NCI-H446 treated with DMSO at 0.1 percent for 48 hours (cell line): Measurements from ENCODE around the gene ALPK1.

Experiments used
- DNase-seq: peaks from one replicate; lab custom pipeline; 2025; lab: John Stamatoyannopoulos, UW

The ALPK1 gene

DNA sequence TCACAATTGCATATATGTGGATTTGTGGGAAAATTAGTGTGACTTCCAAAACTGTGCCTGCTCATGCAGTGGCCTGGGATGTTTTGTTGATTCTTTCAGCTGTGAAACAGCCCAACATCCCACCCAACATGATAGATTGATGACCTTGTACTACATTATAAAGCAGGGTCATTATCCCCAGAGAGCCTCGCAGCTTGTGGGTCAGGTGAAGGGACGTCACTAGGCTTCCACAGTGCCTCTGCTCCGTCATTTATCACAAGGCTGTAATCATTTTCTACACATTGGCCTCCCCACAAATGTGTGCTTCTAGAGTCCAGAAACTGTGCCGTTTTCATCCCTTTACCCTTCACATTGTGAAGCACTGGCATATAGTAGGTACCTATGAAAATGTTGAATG lies 31.6 kb downstream of the ALPK1 start:
- no peak for DNase-seq

DNA sequence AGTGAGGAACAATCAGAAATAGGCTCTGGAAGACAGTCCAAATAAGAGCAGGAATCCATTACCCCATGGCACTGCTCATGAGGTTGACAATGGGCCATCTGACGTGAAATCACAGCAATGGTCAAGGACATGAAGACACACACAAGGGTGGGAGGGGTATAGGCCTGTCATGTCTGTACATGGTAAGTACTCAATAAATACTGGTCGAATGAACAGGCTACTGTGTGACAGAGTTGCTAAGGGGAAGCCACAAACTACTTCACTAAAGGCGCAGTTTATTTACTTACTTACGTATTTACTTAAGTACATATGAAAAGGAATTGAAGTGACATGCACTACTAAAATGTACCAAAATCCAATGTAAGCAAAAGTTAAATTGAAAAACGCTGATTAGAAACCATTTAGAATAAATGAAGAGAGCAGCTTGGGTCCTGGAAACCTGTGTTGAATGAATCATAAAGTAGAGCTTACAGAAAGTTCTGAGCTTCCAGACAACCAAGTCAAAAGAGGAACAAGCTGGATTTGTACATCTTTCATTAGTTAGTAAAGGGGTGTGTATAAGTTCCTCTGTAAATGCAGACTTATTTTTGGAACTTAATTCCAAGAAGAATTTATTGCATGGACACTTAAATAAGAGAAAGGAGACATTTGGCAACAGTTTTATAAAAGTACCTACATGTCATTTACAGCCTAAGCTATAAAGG lies 32.7 kb downstream of the ALPK1 start:
- no peak for DNase-seq

DNA sequence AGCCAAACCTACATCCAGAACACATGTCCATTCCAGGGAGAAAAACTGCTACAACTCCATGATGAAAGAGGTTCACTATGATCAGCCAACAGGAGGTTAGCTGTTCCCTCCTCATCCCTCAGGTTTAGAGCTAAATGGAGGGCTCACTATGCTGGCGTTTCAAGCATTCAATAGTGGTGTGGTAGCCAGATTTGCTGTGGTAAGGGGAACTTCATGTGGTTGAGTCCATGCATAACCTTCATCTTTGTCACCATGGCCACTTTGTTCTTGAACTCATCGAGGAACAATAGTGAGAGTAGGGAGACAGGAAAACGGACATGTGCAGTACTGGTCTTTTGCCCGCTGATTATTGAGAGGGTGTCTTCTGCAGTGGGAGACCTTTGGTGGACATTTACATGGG lies 33.8 kb downstream of the ALPK1 start:
- no peak for DNase-seq

DNA sequence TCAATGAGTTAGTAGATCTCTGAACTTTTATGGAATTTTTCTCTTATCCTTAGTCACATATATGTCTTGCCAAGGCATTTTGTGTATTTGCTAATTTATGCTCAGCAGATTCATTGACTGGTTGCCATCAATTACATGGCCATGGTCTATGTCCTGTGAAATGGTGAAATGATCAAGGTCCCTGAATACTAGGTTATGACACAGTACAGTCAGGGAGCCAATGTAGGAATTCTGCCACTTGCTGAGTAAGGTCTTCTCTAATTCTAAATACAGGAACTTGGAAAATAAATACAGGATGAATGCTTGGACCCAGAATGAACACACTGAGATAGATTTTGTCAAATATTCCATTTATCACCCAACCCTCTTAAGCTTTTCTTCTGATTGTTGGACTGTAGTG lies 35.2 kb downstream of the ALPK1 start:
- DNase-seq, result no peak

DNA sequence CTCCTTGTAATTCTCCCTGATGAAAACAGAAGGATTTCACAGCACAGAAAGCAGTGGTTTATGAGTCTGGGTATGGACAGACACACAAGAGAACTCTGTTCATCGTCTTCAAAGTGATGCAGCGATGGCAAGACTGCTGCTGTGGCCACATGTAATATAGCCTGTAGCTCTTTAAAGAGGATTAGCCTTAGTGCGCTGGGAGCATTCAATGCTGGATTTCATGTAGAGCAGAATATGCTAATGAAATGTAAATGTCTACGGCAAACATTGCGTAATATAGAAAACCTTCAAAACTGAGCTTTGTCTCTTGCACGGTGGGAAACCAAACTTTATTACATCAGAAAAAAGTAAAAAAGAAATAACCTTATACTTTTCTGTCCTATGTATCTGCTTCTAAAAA lies 42.9 kb downstream of the ALPK1 start:
- DNase-seq, result no peak

DNA sequence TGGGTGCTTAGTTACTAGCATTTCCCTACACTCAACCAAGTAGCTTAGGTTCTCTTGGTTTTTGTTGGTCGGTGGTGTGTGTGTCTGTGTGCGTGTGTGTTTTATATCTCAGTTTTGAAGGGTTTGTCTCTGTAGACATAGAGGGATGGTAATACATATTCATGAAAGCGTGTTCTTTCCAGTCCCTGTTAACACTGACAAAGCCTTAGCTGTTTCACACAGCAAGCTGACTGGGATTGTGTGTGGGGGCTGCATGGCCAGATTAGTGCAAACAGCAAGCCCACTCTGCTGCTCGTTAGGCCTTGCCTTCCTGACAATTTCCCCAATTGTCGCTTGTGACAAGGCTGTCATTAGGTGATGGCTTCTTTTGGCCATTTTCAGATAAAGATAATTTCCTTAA lies 43.9 kb downstream of the ALPK1 start:
- DNase-seq, result no peak

DNA sequence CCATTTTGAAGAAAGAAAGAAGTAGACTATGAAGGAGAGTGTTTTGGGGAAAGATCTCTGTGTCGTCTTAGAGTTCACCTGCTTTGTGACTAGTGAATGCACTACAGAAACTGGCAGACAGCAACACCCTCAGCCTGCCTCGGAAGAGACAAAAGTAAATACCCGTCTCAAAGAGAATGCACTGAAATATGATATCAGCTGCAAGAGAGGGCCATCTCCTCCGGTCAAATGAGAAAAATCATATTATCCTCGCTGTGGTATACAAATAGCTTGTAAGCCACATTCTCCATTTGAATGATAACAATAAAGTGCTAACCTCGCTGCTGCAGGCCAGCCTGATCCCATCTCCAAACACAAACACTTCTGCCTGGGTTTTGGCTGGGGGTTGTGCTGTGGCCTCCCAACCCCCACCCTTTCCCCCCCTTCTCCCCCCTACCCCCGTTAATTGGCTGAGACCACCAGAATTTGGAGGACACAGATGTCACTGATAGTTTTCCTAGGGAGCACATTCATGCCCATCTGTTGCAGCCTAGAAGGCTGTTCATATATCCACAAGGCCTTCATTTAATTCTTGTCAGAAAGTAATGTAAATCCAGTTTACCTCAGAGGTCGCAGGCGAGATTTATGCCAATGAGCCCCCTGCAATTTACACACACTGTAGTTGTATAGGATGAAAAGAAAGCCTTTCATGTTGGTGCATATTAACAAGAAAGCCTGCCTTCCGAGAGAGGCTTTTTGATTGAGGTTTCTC lies 46.3 kb downstream of the ALPK1 start:
- peak; percentile 26 for DNase-seq

DNA sequence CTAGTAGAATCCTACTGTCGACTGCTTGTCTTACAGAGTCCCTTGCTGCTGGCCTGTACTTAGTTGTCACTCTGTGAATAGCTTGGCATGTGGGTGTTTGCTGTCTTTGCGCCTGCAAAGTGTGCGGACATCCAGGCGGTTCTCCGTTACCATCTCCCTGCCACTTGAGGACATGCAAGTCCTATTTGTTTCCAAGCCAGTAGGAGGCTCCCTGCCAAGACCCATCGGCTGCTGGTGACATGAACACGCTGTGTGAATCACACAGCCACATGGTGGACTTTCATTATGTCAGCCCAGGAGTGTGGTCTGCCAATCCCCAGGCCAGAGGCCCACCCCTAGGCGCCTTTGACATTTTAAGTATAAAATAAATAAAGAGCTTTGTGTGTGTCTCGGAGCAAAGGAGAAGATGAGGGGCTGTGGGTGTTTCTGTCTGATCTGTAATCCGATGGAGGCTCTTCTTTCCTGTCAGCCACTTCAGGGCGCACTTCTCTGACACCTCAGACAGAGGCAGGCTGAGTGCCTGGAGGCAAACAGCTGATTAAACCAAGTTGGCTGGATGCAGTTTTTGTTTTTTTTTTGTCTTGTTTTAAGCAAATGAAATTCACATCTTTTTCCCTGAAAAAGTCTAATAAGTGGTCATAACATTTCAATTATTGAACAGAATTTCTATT lies 51.5 kb downstream of the ALPK1 start:
- DNase-seq, result peak; percentile 75

DNA sequence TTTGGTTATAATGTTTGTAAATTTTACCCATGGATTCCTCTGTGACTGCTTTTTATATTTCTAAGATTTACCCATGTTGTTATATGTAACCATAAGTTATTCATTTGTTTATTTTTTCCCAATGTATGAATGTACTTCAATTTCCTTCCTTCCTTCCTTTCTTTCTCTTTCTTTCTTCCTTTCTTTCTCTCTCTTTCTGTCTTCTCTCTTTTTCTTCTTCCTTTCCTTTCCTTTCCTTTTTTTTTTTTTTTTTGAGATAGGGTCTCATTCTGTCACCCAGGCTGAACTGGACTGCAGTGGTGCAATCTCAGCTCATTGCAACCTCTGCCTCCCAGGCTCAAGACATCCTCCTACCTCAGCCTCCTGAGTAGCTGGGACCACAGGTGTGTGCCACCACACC lies 55.6 kb downstream of the ALPK1 start:
- DNase-seq, result no peak

DNA sequence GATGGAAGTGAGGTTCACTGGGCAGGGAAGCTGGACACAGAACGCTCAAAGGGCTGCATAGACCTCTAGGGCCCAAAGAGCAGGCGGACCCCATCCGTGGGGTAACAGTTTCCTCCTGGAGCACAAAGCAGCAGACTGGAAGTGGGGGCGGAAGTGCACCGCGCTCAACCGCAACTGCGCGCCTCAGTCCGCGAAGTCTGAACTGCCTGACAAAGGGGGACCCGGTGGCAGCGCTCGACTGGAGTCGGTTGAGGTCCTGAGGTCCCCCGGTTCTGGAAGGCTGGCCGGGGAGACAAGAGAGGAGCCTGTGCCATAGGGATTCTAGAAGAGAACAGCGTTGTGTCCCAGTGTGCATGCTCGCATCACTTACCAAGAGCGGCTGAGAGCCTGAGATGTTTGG lies 58.5 kb downstream of the ALPK1 start:
- no peak for DNase-seq

DNA sequence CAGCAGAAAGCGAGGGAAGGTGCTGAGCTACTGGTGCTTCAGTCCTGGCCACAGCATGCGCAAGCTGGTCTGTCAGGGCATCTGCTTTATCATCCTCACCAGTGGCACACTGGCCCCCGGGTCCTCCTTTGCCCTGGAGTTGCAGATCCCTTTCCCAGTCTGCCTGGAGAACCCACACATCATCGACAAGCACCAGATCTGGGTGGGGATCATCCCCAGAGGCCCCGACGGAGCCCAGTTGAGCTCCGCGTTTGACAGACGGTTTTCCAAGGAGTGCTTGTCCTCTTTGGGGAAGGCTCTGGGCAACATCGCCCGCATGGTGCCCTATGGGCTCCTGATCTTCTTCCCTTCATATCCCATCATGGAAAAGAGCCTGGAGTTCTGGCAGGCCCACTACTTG lies 60.3 kb downstream of the ALPK1 start:
- no peak for DNase-seq

DNA sequence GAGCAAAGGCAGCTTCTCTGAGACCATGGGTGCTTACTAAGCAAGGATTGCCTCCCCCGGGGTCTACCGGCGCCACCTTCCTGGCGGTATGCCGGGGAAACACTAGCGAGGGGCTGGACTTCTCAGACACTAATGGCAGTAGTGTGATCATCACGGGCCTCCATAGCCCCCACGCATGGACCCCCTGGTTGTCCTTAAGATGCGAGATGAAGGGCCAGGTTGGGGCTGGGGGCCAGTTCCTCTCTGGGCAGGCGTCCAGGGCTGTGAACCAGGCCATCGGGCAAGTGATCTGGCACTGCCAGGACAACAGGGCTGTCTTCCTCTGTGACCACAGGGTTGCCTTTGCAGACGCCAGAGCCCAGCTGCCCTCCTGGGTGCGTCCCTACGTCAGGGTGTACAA lies 60.7 kb downstream of the ALPK1 start:
- DNase-seq, result no peak

DNA sequence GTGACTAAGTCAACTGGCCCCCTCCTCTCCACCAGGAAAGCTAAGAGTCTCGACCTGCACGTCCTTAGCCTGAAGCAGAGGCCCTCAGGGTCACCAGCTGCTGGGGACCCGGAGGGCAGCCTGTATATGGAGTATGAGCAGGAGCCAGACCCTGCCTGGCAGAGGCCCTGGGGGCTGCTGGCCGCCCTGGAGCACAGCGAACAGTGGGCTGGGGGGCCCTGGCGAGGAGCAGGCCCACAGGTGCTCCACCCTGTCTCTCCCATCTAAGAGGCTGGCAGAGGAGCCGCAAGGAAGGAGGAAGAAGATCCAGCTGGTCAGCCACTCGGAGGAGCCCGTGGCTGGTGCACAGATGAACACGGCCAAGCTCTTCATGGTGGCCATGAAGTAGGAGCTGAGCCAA lies 61.2 kb downstream of the ALPK1 start:
- DNase-seq, result no peak

DNA sequence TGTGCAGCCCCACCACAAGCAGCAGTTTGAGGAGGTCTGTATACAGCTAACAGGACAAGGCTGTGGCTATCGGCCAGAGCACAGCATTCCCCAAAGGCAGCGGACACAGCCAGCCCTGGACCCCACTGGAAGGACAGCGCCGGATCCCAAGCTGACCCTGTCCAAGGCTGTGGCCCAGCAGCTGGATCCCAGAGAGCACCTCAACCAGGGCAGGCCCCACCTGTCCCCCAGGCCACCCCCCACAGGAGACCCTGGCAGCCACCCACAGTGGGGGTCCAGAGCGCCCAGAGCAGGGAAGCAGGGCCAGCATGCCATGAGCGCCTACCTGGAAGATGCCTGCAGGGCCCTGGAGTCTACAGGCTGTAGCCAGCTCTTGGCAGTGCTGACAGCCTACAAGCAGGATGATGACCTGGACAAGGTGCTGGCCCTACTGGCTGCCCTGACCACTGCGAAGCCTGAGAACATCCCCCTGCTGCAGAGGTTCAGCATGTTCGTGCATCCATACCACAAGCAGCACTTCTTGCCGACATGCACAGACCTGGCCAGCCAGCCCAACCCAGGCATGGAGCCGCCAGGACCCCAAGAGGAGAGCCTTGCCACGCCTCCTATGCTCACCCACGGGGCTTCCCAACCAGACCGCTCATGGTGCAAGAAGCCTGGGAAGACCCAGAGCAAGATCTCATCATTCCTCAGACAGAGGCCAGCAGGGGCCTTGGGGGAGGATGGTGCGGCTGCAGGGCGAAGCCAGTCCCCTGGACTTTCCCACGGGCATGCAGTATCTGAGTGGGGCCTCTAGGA lies 62.0 kb downstream of the ALPK1 start:
- DNase-seq, result no peak

DNA sequence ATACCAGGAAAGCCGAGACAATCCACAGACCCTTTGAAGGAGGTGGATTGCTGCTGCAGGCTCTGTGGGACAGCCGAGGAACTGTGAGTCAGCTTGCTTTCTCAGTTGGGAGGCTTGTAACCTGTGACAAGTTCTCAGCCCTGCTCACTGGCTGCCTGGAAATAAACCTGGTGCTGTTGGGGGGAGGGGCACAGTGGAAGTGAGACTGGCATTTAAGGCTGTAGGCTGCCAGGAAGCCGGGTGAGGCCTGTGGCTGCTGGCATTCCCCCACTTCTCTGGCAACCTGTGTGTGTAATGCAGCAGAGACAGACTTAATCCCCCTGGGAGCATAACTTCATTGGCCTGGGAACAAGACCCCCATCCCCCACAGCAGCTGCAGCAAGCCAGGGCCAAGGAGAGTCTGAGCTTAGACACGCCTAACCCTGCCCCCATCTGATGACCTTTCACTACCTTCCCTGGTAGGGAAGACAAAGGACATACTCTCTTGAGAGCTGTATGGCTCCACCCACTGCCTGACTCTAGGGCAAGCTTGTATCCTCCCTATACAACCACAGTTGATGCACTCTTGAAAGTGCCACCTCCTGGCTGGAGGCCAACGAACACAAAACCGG lies 64.1 kb downstream of the ALPK1 start:
- DNase-seq, result no peak

DNA sequence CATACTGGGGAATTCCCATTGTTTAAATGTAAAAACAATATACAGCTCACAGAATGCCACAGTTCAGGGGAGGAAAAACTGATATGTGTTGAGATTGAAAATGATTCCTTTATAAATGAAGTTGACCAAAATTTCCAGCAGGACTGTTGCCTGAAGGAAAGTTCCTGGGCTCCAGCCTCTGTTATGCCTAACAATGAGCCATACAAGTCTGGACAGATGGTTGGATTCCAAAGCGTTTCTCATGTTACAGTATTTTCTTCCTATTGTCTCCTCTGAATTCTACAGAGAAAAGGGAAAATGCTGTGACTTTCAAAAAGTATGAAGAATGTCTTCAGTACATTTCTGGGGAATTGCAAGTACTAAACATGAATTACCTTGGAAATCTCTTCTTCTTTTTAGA lies 73.3 kb downstream of the ALPK1 start:
- DNase-seq, result no peak

DNA sequence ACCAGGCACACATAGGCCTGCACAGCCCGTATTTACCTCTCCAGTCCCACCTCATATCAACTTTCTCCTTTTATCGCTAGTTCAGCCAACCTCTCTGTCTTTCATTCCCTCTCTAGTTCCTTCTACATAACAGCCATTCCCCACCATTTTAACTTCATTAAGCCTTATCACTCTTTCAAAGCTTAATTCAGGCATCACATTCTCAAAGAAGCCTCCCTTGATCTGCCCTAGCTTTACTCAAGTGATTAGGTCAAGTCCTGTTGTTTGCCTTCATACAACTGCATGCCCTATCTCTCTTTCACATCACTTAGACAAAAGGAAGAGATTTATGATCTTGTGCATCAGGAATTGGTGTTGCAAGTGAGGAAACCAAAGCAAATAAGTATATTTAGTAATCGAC lies 74.2 kb downstream of the ALPK1 start:
- DNase-seq, result no peak

DNA sequence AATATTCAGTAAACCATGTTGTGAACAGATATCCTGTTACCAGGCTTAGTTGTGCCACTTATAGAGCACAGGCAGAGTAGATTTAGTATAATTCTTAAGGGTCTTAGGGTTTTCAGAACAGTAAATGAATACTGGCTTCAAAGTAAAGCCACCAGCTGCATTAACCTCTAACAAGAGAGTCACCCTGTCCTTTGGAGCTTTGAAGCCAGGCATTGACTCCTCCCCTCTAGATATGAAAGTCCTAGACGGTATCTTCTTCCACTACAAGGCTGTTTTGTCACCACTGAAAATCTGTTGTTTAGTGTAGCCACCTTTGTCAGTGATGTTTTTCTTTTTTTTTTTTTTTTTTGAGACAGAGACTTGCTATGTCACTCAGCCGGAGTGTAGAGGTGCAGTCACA lies 77.7 kb downstream of the ALPK1 start:
- DNase-seq, result no peak

DNA sequence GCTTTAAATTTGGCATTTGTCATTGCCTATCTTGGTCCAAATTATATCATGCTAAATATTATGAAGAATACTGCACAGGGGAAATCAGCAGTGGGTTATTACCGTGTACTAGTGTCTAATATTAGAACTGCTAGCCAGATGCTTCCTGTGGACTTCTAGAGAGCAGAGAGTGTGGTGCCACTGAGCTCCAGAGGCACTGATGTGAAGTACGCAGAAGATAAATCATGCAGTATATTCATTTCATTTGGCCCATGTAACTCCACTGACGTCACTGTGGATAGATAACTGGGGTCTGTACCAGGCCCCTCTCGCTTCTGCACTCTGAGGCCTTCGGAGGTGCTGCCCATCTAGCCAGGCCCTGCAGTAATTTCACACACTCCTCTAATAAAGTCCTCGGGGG lies 80.0 kb downstream of the ALPK1 start:
- DNase-seq, result no peak

DNA sequence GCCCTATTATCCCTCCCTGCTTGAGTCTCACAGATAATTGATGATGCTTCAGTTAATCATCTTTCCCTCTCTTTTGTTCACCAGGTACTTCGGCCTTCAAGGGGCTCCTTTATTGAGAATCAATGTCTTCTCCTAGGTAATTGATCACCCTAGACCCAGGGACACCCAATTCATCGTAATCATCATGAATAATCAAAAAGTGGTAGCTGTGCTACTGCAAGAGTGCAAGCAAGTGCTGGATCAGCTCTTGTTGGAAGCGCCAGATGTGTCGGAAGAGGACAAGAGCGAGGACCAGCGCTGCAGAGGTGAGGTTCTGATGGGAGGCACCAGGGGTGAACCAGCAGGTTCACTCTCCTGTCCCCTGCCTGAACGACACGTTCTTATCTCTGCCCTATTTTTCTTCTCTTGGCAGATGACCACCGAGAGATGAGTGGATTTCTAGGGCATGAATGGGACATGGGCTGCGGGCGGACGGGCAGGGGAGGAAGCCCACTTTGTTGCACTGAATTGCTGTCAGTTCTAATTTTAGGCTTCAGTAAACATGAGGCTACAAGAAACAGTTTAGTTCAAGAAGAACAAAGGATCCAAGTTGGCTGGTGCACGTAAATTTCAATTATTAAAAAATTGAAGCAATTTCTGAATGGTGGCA lies 80.5 kb downstream of the ALPK1 start:
- no peak for DNase-seq

DNA sequence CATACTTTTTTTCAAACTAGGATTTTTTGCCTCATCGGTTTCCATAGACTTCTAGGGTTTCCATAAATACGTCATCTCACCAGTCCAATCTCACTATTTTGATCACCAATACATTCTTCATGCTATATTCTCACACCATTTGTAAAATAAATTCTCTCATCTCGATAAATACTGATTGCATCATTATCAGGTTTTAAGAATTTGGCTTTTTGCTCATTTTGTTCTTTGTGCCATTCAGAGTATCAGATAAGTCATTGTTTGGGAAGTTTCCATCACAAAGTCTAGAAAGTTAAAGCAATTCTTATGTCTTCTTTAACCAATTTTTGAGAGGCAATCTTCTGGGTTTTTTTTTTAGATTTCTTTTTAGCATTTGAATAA lies 81.1 kb downstream of the ALPK1 start:
- DNase-seq, result no peak

DNA sequence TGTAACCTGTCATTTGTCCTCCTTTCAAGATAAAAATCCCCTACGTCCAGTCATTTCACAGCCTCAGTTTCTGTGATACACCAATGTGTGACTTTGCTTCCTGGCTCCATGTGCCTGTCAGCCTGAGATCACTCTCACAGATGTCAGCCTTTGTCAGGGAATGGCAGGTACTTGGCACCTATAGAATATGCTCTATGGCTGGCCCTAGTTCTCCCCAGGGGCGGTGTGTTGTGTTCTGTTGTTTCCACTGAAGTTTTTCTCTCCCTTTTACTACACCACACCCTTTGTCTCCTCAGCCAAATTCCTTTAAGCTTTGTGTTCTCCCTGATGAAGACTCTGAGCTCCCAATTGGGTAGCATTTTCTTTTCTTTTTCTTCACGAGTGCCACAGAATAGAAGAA lies 81.7 kb downstream of the ALPK1 start:
- DNase-seq, result no peak
